ENCODE data around the gene TINAGL1. TPM values are rescaled to one million over a fixed set of nuclear protein-coding genes. Genes with fewer than 3 reads are reported as not detected.

The TINAGL1 gene
- total RNA-seq, 1 donor from 2014 or later = 4.5 TPM

GRCh38 chr1:31580513-31580870, 4.2 kb downstream of the TINAGL1 start:
- no peak for DNase-seq (ENCODE audit: low spot score)
- Mint-ChIP-seq H3K27me3 (ENCODE audit: unreplicated experiment) (peaks cover 19% of the 10 kb centered on the region), H3K9me3 (ENCODE audit: unreplicated experiment) (no peaks in the 10 kb centered on the region), H3K4me3 (ENCODE audit: unreplicated experiment) (no peak overlapping the region), H3K4me1 (ENCODE audit: unreplicated experiment) (peaks cover 21% of the 10 kb centered on the region), H3K36me3 (ENCODE audit: low read depth, unreplicated experiment) (peaks cover 3% of the 10 kb centered on the region), H3K27ac (ENCODE audit: unreplicated experiment) (no peak overlapping the region)
- TF ChIP-seq, protein P1, sequence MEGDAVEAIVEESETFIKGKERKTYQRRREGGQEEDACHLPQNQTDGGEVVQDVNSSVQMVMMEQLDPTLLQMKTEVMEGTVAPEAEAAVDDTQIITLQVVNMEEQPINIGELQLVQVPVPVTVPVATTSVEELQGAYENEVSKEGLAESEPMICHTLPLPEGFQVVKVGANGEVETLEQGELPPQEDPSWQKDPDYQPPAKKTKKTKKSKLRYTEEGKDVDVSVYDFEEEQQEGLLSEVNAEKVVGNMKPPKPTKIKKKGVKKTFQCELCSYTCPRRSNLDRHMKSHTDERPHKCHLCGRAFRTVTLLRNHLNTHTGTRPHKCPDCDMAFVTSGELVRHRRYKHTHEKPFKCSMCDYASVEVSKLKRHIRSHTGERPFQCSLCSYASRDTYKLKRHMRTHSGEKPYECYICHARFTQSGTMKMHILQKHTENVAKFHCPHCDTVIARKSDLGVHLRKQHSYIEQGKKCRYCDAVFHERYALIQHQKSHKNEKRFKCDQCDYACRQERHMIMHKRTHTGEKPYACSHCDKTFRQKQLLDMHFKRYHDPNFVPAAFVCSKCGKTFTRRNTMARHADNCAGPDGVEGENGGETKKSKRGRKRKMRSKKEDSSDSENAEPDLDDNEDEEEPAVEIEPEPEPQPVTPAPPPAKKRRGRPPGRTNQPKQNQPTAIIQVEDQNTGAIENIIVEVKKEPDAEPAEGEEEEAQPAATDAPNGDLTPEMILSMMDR (IDR thresholded peaks at IDR 0.05; ENCODE audit: unreplicated experiment) = no peak

GRCh38 chr1:31580891-31581603, 4.7 kb downstream of the TINAGL1 start:
- TF ChIP-seq, protein P1 (IDR thresholded peaks at IDR 0.05; ENCODE audit: unreplicated experiment) = no peak
- H3K4me1 Mint-ChIP-seq (ENCODE audit: unreplicated experiment) = peaks cover 21% of the 10 kb centered on the region
- H3K4me3 Mint-ChIP-seq (ENCODE audit: unreplicated experiment) = no peak overlapping the region
- peaks cover 3% of the 10 kb centered on the region for H3K36me3 Mint-ChIP-seq (ENCODE audit: low read depth, unreplicated experiment)
- no peak for DNase-seq (ENCODE audit: low spot score)
- no peak overlapping the region for H3K27ac Mint-ChIP-seq (ENCODE audit: unreplicated experiment)
- peaks cover 19% of the 10 kb centered on the region for H3K27me3 Mint-ChIP-seq (ENCODE audit: unreplicated experiment)
- H3K9me3 Mint-ChIP-seq (ENCODE audit: unreplicated experiment) = no peaks in the 10 kb centered on the region

GRCh38 chr1:31581821-31582810, 5.8 kb downstream of the TINAGL1 start:
- Mint-ChIP-seq H3K36me3 (ENCODE audit: low read depth, unreplicated experiment) (peaks cover 3% of the 10 kb centered on the region), H3K27me3 (ENCODE audit: unreplicated experiment) (peaks cover 19% of the 10 kb centered on the region), H3K4me3 (ENCODE audit: unreplicated experiment) (peak overlapping the region; percentile 63), H3K4me1 (ENCODE audit: unreplicated experiment) (peaks cover 19% of the 10 kb centered on the region), H3K27ac (ENCODE audit: unreplicated experiment) (peak overlapping the region; percentile 22), H3K9me3 (ENCODE audit: unreplicated experiment) (no peaks in the 10 kb centered on the region)
- DNase-seq (ENCODE audit: low spot score) = no peak
- TF ChIP-seq, protein P1 (IDR thresholded peaks at IDR 0.05; ENCODE audit: unreplicated experiment) = no peak

DNA sequence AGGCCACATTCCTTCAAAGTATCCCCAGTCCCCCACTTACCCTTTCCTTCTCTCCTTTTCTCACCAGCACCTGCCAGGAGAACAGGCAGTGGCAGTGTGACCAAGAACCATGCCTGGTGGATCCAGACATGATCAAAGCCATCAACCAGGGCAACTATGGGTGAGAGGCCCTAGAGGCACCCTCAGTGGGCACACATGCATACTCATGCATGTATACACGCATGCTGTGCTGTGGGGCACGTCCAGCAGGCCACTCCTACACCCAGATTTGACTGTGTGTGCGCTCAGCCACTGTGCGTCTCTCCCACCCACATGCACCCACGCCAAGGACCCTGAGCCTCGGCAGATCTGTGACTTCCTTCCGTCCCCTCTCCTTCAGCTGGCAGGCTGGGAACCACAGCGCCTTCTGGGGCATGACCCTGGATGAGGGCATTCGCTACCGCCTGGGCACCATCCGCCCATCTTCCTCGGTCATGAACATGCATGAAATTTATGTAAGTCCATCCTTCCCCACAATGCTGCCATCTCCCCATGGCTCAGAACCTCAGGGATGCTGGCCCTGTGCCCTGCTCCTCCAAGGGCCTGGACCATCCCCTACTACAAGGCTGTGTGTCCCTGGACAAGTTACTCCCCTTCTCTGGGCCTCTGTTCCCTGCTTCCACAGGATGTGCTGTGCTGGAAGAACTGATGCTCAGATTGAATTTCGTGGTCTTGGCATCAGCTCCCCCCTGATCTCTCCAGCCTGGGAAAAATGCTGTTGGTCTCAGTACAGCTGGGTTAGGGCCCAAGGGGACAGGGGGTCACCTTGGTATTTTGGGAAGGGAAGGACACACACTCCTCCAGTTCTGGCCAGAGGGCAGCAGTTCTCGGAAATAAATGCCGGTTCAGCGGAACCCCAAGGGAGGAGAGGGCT, 7.0 kb downstream of the TINAGL1 start:
- no peak for DNase-seq (ENCODE audit: low spot score)

More for the DNA sequence above, 7.0 kb downstream of the TINAGL1 start:
- Mint-ChIP-seq H3K9me3 (ENCODE audit: unreplicated experiment) (no peaks in the 10 kb centered on the region), H3K4me3 (ENCODE audit: unreplicated experiment) (peak overlapping the region; percentile 63), H3K27ac (ENCODE audit: unreplicated experiment) (peak overlapping the region; percentile 22), H3K4me1 (ENCODE audit: unreplicated experiment) (peaks cover 24% of the 10 kb centered on the region), H3K27me3 (ENCODE audit: unreplicated experiment) (peaks cover 18% of the 10 kb centered on the region), H3K36me3 (ENCODE audit: low read depth, unreplicated experiment) (peaks cover 3% of the 10 kb centered on the region)
- TF ChIP-seq, protein P1 (IDR thresholded peaks at IDR 0.05; ENCODE audit: unreplicated experiment) = no peak
